HG03097 (cell line): ENCODE measurements around the gene POLR3E.
A peak's percentile ranks its signal among the peaks of the same experiment; 100 is the strongest.

Experiments used
- ATAC-seq: cut with Tn5 transposase; IDR thresholded peaks from one replicate; pipeline ENCODE4 v1.9.1; 2021; ENCODE audit not compliant: unreplicated experiment, low FRiP score

The POLR3E gene, protein sequence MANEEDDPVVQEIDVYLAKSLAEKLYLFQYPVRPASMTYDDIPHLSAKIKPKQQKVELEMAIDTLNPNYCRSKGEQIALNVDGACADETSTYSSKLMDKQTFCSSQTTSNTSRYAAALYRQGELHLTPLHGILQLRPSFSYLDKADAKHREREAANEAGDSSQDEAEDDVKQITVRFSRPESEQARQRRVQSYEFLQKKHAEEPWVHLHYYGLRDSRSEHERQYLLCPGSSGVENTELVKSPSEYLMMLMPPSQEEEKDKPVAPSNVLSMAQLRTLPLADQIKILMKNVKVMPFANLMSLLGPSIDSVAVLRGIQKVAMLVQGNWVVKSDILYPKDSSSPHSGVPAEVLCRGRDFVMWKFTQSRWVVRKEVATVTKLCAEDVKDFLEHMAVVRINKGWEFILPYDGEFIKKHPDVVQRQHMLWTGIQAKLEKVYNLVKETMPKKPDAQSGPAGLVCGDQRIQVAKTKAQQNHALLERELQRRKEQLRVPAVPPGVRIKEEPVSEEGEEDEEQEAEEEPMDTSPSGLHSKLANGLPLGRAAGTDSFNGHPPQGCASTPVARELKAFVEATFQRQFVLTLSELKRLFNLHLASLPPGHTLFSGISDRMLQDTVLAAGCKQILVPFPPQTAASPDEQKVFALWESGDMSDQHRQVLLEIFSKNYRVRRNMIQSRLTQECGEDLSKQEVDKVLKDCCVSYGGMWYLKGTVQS

DNA sequence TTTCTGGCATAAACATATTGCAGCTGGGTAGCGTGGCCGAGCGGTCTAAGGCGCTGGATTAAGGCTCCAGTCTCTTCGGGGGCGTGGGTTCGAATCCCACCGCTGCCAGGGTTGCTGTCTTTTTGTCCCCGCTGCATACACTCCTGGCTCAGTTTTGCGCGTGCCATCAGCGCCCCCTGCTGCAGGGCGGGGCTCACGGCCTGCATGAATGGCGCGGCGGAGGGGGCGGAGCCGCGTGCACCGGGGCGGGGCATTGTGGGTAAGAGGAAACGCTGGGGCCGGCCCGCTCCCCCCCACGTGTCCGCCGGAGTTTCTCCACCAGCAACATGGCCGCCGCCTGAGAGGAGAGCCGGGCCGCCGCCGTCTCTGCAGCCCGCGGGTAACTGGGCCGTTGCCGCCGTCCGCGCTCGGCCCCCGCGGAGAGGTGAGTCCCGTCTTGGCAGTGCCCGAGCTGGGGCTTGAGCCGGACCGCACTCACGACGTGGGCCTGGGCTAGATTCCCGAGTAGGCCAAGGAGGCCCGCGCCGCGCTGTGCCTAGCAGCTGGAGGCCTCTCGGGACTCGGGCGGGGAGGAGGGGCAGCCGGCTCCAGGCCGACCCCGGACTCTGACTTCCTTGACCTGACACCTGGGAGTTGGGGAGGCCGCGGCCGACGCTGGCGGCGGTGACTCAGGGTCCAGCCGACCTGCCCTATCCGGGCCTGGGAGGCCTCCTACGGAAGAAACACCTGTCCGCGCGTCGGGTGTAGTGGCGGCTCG, at the start of gene POLR3E:
Gene POLR3E (plus strand): TSS at position 296 of the 757 bp plus-strand sequence. CDS start 5,560 bp downstream, outside the sequence.
- peak; percentile 79 for ATAC-seq

DNA sequence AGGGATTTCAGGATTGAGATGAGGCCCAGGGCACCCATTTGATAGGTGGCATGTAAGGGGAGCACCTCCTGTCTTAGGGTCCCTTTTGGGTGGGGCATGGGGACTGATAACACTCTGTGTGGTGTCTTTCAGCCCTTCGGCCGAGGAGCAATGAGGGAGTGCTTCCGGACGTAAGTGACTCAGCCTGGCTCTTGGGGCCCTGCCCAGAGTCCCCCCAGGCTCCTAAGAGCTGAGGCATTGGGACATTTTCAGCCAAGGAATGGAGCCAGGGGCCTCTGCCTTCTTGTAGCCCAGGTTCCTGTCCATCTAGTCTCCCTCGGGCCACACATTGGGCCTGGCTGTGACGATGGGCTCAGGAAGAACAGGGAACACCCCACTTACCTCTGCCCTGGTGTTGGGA, 46.7 kb upstream of the POLR3E start:
- no peak for ATAC-seq

DNA sequence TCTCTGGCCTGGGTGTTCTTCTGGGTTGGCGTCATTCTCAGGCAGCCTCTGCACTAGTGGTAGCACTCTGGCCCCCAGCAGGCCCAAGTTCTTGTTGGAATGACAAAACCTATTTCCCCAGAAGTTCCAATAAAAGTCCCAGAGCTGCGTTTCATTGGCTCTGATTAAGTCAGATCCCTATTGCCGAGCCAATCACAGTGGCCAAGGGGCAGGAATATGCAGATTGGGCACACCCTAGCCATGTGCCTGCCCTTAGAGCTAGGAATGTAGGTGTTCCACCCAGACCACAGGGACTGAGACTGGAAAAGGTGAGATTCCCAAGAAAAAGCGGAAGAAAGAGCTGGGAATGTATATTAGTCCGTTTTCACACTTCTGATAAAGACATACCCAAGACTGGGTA, 44.9 kb upstream of the POLR3E start:
- ATAC-seq = no peak

DNA sequence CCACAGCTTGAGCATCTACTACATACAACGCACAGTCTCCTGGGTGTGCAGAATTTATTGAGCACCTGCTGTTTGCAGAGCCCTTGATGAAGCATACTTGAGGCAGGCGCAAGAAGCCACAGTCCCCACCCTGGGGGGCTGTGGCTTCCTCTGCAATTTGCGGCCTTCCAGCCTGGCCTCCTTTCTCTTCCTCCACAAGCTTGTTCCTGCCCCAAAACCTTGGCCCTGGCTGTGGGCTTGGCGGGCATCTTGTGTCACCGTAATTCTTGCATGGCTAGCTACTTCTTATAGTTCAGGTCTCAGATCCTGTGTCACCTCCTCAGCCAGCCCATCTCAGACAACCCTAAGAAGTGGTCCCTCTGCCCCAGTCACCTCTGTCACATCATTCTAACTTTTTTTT, 43.9 kb upstream of the POLR3E start:
- no peak for ATAC-seq

DNA sequence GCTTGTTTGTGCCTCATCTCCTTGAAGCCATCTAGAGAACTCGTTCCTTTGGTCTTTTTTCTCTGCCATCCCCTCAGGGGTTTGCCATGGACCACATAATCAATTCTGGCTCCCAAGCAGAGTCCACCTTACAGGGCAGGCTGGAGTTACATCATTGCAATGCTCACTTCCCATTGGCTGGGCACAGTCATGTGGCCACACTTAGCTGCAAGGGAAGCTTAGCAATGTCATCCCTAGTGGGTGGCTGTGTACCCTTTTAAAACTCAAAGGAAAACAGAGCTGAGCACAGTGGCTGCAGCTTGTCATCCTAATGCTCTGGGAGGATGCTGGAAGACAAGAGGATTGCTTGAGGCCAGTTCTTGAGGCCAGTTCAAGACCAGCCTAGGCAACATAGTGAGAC, 41.9 kb upstream of the POLR3E start:
- no peak for ATAC-seq

DNA sequence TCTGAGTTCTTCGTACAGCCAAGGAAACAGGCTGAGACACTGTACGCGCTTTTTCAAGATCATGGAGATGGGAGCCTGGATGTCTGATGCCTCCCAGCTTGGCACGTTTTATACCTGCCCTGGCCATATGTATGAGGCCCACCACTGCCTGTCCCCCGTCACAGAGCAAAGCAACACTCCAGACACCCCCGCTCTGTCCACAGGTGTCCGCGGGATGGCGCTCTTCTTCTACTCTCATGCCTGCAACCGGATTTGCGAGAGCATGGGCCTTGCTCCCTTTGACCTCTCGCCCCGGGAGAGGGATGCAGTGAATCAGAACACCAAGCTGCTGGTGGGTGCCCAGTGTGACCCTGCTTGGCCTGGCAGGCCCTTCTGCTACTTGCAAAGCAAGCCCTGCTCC, 39.8 kb upstream of the POLR3E start:
- no peak for ATAC-seq

DNA sequence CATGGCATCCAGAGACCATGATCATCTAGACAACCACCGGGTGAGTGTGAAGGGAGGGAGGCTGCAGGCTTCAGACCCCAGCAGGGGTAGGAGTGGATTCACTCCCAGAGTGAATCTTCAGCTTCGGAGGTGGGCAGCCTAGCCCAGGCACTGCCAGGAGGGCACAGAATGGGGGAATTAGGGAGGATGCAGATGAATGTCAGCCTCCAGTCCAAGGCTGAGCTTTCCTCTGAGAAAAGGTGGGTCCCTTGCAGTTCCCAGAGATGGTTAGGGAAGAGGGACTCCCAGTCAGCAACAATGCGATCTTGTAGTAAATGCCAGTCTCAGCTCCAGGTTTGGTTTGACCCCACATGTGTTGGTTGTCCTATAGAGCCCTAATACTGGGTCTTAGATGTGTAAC, 36.7 kb upstream of the POLR3E start:
- ATAC-seq = no peak

DNA sequence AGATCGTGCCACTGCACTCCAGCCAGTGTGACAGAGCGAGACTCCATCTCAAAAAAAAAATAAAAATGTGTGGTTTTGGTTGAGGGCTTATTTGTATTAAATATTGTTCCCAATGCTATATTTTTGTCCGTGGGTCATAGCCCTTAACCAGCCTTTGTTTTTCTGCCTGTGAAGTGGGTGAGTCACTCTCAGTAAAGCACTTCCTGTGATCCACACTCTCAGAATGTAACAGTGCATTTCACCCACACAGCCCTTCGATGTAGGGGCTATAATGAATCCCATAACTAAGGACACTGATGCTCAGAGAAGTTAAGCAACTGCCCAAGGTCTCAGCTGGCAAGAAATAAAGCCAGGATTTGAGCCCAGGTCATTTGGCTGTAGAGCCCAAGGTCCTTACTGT, 34.7 kb upstream of the POLR3E start:
- no peak for ATAC-seq

DNA sequence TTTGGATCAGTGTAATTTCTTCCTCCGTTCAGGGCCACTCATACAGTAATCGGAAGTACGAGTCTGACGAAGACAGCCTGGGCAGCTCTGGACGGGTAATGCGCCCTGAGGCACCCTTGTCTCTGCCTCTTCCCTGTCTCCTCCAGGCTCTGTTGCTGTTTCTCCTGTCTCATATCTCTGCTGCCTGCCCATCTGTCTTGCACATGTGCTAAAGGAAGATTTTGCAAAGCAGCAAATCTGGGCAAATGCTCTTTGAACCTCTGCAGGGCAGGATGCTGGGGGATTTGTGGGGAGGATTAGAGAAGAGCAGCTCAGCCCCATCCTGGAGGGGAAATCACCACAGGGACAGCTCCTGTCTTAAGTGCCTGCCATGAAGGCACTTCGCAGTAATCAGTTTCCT, 32.4 kb upstream of the POLR3E start:
- ATAC-seq = no peak

DNA sequence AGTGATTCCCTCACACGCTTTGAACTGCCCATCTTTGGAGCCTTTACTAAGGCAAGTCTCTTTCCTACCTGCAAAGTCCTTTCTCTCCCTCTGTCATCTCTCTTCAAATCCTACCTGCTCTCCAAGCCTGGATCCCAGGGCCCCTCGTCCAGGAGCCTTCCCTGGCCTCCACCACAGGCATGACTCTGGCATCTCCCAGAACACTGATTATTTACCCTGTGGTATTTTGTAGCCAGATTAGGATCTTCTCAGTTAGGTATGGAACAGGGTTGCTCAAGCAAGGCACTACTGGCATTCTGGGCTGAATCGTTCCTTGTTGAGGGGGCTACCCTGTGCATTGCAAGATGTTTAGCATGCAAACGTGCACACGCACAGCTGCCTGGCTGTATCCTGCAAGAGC, 31.9 kb upstream of the POLR3E start:
- no peak for ATAC-seq

DNA sequence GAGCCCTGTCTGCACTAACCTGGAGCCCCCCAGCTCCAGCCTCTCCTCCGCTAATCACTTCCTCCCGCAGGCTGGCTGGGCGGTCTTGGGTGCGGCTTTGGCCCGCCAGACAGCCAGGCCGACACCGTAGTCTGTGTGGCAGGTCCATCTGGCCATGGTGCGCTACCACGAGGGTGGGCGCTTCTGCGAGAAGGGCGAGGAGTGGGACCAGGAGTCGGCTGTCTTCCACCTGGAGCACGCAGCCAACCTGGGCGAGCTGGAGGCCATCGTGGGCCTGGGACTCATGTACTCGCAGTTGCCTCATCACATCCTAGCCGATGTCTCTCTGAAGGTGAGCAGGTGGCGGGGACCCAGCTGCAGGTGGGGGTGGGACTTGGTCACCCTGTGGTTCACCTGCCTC, 30.7 kb upstream of the POLR3E start:
- no peak for ATAC-seq

DNA sequence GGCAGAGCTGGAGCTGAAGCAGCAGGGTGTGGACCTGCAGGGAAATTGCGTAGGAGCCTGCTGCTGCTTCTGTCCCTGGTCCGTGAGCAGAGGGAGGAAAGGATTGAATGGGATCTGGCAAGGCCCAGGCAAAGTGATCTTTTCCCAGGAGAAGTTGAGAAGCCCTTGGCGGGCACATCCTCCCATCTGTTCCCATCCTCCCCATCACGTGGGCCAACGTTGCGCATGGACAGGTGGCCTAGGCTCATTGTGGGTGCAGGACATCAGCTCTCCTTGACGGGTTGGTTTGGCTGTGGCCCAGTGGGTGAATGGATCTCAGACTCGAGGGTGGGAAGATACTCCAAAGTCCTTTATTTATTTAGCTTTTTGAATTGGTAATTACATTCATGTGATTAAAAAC, 29.4 kb upstream of the POLR3E start:
- ATAC-seq = no peak

DNA sequence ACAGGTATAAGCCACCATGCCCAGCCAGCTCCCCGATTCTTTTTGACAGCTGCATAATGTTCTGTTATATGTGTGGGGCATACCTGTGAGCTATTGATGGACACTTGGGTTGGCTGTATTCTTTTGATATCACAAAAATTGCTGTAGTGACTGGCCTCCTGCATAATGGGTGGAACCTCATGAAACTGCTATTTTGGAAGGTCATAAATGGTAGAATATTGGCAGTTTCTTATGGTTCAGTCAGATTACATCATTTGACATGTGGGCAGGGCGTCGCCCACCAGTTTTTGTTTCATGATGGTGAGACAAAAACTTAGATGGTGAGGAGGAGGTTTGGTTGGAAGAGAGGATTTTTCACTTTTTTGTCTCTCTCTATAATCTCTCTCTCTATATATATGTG, 26.7 kb upstream of the POLR3E start:
- no peak for ATAC-seq

DNA sequence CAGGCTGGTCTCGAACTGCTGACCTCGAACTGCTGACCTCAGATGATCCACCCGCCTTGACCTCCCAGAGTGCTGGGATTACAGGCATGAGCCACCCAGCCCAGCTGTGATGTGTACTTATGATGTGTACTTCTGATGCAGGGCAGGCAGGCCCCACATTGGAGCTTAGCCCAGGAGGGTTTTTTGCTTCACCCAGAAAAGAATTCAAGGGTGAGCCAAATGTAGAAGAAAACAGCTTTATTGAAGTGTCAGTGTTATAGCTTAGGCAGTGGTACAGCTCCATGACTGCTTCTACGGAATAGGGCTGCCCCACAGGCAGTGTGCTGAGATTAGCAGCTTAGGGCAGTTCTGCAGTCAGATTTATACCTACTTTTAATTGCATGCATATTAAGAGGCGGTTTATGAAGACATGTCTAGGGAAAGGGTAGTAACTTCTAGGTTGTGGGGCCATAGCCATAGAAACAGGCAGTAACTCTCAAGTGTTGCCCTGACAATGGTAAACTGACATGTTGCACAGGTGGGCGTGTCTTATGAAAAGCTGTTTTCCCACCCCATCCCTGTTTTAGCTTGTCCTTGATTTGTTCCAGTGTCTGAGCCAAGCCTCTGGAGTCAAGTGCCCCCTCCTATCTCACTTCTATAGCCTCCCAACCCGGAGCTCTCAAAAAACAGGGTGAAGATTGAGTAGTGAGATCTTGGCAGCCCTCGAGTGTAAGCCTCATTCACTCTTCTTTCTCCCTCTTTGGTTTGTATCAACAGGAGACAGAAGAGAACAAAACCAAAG, 24.1 kb upstream of the POLR3E start:
- no peak for ATAC-seq

DNA sequence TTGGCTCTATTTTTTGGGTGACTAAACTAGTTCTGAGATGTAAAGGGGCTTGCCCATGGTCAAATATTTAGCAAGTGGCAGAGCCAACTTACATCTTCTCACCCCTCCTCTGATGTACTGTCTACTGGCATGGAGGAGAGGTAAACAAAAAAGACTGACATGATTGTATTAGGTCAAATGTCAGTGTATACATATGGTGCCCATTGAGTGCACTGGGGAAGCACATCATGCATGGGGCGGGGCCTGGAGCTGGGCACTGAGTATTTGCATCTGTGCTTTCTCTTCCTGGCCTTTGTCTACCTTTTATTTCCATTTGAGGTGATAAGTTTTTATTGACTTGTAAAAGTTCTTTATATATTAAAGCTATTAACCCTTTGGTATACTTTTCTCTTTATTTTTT, 22.3 kb upstream of the POLR3E start:
- no peak for ATAC-seq

DNA sequence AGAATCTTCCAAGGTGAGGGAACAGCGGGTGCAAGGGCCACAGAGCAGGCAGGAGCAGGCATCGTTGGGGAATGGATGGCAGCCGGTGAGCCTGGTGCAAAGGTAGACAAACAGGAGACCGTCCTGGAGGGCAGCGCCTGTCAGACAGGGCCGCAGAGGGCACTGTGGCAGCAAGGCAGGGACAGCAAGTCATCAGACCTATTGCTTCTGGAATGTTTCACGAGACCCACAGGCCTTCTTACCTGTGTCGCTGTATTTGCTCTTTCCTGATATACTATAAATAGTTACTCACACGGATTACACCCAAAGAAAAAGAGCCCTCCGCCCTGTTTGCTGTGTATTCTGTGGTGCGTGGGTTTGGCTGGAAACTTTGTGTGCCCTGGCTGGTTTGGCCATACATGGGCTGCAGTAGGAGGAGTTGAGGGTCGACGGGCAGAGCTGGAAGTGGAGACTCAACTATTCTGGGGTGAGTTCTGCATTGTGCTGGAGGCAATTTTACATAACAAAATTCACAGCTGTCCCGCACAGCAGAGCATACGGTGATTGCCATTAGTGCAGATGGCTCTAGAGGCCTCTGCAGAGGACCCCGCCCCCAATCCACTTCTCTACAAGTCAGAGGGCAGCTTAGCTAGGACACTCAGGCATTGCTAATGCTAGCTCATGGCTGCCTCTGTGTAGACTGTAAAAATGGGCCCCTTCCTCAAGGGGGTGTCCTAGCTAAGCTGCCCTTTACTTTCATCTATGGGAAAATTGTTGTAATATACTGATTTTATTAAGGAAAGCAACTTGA, 18.6 kb upstream of the POLR3E start:
- no peak for ATAC-seq

DNA sequence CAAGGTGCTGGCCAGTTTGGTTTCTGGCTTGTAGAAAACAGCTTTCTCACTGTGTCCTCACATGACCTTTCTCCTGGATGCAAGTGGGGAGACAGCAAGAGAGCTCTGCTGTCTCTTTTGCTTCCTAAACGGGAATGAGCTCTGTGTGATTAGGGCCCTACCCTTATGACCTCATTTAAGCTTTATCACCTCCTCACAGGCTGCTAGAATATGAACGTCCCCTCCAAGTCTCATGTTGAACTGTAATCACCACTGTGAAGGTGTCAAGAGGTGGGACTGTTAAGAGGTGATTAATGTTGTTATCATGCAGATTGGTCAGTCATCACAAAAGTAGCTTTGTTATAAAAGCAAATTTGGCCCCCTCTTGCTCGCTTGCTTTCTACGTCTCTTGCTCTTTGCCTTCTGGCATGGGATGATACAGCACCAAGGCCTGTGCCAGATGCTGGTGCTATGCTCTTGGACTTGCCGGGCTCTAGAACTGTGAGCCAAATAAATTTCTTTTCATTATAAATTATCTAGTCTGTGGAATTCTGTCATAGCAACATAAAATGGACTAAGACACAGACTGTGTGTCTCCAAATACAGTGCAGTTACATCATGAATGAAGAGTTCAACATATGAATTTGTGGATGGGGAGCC, 14.8 kb upstream of the POLR3E start:
- no peak for ATAC-seq

DNA sequence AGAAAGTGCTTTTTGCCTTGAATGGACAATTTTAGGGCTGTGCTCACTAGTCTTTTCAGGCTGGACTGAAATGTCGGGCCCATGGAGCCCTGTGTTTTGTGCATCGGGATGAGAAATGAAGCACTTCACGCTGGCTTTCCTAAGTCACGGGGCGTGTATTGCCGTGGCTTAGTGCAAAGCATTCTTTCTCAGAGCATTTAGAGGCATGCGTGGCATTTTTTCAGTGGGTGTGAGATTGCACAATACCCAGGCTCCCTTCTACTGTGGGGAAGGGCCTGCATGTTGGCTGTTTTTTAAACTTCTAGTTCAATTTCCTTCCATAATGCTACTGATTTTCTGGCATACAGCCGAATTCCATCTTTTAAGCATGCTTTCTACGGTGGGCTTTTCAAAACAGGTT, 12.6 kb upstream of the POLR3E start:
- no peak for ATAC-seq

DNA sequence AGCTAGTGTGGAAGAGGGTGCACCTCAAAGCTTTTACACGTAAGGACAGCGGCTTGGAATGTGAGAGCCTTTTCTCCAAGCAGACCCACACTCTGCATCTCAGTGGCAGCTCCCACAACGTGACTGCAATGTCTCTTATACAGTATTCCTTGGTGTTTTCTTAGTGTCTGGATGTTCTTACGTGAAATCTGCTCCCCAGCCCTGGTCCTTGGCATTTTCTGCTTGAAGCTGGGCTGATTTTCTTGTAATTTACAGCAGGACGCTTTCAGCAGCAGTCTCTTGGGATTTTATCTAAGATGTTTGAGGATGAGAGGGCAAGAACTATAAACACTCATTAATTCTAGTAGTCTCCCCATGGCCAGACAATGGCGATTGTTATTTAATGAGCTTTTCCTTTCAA, 12.1 kb upstream of the POLR3E start:
- ATAC-seq = no peak
